NCI-H69 (cell line): ENCODE measurements around the gene HEXD.
"Not testable (repeated sequence)": the region's sequence is repeated elsewhere in the genome, so short reads cannot be mapped to it uniquely, and the experiment has no call there.

Experiments
- DNase-seq: peaks from one replicate; lab custom pipeline; 2025; lab: John Stamatoyannopoulos, UW

Gene HEXD

GRCh38 chr17:82458179-82458884, 40.2 kb downstream of the HEXD start, which contains the start of gene NARF:
Gene NARF (plus strand): TSS chr17:82458741. CDS start chr17:82458804, 63 bp downstream.
- peak; percentile 100 for DNase-seq

DNA sequence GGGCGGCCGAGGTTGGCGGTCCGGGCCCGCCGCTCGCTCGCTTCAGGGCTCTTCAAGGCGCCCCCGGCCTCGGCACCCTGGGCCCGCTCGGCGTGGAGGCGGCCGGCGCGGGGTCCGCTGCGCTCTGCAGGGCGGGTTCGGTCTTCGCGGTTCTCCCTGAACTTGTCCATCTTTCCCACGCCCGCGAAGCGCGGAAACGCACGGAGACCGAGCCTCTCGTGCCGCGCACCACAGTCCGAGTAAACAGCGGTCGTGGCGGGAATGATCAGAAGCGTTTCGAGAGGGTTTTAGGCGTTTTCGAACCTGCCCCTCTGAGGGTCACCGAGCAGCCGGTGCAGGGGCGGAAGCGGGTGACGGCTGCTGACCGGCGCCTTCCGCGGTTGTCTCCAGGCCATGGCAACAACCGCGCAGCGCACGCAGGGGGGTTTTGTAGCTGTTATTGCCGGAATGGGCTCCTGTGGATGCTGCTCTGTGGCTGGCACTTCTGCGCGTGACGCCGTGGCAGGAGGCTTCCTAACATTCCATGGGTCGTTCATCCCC, 40.8 kb downstream of the HEXD start:
- DNase-seq = peak; percentile 70

GRCh38 chr17:82459936-82460335, 41.8 kb downstream of the HEXD start:
- DNase-seq = not testable (repeated sequence)

DNA sequence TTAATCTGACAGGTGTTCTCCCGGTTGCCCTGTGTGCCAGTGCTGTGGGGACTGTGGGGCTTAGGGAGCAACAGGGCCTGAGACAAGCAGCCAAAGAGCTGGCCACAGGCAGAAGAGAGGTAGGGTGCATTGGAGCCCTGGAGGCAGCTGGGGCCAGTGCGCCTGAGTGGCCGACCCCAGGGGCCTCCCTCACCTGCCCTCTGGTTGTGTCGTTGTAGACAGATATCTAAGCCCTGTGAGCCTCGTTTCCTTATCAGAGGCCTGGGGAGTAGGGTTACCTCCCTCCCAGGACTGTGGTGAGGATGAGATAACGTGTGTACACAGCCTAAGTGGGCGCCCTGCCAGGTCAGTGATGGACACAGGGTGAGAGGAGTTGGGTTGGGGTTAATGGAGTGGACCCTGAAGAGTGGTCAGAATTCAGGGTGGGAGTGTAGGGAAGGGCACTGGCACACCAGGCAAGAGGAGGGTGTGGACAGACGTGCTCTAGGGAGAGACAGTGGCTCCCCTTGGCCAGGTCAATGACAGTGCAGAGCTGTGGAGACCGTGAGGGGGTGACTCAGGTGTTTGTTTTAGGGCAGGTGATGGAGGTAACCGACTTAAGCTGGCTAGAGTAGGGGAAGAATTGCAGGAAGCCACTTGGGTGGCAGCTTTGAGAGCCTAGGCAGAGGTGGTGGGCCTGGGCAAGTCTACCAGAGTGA, 43.8 kb downstream of the HEXD start:
- no peak for DNase-seq

DNA sequence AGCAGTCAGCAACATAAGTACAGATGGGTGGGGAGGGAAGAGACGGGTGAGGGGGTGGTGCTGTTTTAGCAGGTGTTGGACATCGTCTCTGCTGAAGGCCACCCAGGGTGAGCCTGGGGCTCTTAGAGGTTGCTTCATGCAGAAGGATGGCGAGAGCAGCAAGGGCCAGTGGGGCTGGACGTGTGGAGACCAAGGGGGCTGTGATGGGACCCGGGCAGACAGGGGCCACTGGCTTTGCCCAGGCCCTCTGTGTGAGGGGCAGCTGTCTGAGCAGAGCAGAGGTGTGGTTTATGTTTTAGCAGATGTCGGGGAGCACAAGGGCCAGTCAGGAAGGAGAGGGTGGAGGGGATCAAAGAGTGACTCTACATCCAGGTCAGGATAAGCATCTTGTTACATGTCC, 45.2 kb downstream of the HEXD start:
- DNase-seq = no peak

- no peak for DNase-seq
Measured at GRCh38 chr17:82463925-82464566, 45.9 kb downstream of the HEXD start.

- DNase-seq = no peak
Measured at GRCh38 chr17:82464567-82464929, 46.4 kb downstream of the HEXD start.

- no peak for DNase-seq
Measured at GRCh38 chr17:82465023-82465603, 47.0 kb downstream of the HEXD start.

DNA sequence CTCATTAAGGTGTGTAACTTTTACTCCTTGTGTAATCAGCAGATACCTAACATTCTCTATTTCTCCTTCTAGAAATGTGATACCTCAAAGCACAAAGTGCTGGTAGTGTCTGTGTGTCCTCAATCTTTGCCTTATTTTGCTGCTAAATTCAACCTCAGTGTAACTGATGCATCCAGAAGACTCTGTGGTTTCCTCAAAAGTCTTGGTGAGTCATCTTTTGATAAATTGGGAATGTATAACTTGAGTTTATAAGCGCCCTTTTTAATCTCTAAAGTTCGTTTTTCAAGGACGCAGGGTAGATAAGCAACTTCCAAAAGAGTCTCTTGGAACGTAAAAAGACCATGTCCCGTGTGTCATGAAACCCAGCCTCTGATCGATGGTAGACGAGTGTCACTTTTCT, 50.5 kb downstream of the HEXD start:
- no peak for DNase-seq

GRCh38 chr17:82470065-82470464, 51.9 kb downstream of the HEXD start:
- no peak for DNase-seq

DNA sequence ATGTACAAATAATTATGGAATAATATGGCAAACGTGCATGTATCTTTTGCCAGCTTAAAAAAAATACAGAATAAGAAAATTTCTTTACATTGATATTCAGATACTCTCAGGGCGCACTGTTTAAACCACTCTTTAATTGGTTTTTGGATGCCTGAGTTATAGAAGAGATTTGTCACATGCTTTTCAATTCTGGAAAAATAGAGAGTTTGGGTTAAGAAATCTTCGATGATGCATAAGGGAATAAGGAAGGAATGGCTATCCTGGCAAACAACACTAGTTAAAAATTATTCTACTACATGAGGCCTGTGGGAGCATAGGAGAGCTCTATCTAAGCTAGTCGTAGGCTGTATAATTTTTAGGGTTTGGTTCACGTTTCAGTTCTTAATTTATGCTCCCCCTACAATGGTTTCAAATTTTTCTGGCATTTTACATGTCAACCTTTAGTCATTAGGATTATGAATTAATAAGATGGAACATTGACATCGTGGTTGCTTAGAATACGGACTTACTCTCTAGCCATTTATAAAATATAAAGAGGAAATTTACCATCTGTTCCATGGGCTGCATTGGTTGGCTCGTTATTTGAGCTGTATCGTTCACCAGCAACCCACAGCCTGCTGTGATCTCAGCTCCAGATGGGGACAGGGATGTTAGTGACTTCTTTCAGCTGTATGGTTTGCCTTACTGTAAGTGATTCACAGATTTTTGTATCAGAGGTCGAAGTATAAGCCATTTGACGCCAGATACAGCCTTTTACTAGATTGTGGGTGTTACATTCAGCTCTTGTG, 56.3 kb downstream of the HEXD start:
- DNase-seq = no peak

- DNase-seq = no peak
Measured at GRCh38 chr17:82475458-82475857, 57.3 kb downstream of the HEXD start.

- DNase-seq = no peak
Measured at GRCh38 chr17:82477934-82478333, 59.8 kb downstream of the HEXD start.

DNA sequence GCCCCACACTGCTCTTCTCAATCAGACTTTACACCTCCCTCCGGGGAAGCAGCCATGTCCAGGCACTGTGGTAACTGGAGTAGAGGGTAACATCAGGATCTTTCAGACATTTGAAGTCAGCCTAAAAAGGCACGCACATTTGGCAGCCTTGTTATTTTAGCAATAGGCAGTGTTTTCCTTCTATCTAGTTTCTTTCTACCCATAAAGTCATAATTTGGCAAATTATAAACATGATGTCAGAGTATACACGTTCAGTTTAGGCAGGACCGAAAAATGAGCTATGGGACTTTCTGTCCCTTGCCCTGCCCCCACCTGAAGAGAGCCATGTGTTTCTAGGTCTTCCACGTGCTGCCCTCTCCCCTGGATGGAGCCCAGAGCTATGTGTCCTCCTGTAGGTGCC, 61.5 kb downstream of the HEXD start:
- DNase-seq = no peak

DNA sequence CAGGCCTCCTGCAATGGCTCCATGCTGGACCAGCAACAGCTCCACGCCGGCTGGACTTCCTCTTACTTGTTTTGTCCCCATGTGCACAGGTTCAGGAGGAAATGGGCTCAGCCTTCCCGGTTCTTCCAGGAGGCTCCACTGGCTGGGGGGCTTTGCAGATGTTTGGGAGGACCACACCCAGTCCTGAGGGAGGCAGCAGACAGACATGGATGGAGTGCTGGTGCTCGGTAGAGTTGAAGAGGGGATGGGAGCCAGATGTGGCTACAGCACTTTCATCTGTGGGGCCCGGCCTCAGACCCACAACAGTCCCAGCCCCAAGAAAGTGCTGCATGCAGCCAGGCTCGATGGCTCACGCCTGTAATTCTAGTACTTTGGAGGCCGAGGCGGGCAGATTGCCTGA, 62.2 kb downstream of the HEXD start:
- no peak for DNase-seq

GRCh38 chr17:82483204-82483660, 65.1 kb downstream of the HEXD start:
- no peak for DNase-seq

DNA sequence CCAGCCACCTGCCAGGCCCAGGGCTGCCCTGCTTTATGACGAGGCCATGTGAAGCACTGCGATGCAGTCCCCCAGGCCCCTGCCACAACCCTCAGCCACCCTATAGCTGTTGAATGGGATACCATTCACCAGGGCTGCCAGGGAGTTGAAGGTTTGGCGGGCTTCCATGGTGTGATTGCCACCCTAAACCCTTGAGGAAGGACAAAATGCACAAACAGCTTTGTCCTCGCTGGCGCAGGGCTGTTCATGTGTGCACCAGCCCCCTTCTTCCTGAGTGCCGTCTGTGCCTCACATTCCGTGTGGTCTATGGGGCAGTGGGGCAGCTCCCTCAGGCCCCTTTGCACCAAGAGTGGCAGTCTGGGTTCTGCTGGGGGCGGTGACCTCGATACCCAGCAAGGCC, 65.7 kb downstream of the HEXD start:
- DNase-seq = no peak

DNA sequence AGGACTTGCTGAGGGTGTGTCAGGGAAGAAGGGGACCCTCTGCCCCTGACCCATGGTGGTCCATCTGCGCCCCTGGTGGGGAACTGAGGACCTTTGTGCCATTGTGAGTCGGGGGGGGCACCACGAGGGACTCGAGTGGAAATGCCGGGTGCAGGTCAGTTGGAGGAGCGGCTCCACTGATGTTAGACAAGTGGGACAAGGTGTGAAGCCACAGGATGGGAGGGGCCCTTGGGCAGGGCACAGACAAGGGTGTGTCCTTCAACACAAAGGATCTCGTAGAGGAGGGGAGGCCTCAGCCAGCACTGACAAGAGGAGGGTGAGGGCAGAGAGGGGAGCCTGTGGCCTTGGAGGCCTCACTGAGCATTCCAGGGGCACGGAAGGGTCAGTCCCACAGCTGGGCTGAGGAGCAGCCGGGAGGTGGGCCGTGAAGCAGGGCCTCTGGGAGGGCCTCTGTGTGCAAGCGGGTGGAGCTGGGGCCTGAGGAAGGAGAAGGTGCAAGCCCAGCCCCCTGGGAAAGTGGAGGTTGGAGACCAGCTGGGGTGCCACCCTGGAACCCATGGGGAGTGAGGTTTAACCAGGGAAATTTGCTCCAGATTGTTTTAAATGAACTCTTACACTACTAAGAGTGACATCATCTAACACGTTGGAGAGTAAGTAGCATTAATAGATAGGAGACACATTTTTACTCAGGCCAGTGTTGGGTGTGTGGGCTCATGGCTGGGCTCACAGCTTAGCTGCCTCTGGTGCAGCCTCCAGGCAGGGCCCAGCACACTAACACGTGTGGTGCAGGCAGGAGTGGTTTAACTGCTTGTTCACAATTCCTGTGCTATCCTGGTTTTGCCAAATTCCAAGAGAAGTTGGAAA, 68.3 kb downstream of the HEXD start:
- no peak for DNase-seq

GRCh38 chr17:82487910-82488309, 69.8 kb downstream of the HEXD start:
- DNase-seq = no peak

- no peak for DNase-seq
Measured at GRCh38 chr17:82489117-82489516, 71.0 kb downstream of the HEXD start.
